ENCODE measurements around the gene STEAP1B. TPM values are rescaled to one million over a fixed set of nuclear protein-coding genes. Genes with fewer than 3 reads are reported as not detected.

Gene STEAP1B
- total RNA-seq, 4 donors from 2014 or later = 1.1 to 1.4 TPM; not detected in 2

DNA sequence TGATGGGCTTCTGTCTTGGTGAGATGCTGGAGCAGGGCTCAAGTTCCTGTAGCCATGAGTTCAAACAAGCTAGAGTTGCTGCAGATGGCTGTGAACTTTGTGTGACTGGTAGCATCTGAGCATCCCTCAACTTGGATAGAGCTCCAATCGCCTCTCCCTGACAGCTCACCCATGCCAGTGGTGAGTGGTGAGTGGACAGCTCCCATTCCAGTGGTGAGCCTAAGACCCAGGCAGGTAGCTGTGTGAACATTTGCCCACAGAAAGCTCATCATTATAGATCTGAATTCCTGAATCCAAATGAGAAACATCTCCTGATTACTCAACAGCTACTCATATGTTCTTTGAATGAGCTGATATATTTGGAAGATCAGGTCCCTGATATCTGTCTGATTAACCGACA is 25.3 kb downstream of the STEAP1B start:
- TF ChIP-seq, protein P1, sequence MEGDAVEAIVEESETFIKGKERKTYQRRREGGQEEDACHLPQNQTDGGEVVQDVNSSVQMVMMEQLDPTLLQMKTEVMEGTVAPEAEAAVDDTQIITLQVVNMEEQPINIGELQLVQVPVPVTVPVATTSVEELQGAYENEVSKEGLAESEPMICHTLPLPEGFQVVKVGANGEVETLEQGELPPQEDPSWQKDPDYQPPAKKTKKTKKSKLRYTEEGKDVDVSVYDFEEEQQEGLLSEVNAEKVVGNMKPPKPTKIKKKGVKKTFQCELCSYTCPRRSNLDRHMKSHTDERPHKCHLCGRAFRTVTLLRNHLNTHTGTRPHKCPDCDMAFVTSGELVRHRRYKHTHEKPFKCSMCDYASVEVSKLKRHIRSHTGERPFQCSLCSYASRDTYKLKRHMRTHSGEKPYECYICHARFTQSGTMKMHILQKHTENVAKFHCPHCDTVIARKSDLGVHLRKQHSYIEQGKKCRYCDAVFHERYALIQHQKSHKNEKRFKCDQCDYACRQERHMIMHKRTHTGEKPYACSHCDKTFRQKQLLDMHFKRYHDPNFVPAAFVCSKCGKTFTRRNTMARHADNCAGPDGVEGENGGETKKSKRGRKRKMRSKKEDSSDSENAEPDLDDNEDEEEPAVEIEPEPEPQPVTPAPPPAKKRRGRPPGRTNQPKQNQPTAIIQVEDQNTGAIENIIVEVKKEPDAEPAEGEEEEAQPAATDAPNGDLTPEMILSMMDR (IDR thresholded peaks at IDR 0.05; ENCODE audit: low read depth) = no peak

DNA sequence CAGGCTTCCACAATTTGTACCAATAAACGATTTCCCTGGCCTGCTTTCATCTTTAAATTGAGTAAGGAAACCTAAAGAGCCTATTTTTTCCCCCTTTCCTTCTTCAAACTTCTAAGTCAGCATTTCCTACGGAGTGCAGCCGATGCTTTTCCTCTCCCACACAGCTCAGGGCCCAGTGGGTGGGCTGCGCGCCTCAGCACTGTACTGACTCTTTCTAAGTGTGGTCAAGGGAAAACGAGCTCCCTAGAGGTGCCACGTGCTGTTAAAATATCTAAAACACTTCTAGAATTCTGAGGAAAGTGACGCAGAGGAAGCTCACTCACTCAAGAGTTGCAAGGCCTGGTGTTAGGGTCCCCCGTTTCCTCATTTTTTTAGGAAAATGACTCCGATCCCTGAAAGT is 29.0 kb downstream of the STEAP1B start:
- TF ChIP-seq, protein P1 (IDR thresholded peaks at IDR 0.05; ENCODE audit: low read depth) = no peak

DNA sequence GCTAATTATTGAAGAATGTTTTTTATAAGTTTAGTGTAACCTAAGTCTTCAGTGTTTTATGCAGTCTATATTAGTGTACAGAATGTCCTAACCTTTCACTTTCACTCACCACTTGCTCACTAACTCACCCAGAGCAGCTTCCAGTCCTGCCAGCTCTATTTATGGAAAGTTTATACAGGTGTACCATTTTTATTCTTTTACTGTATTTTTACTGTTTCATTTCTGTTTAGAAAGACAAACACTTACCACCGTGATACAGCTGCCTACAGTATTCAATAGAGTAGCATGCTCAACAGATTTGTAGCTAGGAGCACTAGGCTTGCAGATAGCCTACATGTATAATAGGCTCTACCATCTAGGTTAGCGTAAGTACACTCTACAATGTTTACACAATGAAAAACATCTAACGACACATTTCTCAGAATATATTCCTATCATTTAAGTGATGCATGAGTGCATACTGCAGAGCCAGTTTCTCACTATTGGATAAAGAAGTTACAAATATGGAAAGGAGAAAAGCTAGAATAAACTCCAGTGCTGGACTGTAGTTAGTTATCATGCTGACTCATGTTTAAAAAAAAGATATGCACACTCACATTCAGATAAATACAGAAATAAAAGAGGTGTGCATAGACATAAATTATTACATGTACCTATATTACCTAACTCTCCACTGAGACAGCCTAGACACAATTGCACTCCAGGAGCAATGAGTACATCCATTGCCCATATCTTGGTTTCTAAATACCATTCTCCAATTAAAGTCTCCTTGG is 30.4 kb downstream of the STEAP1B start:
- TF ChIP-seq, protein P1 (IDR thresholded peaks at IDR 0.05; ENCODE audit: low read depth) = no peak

DNA sequence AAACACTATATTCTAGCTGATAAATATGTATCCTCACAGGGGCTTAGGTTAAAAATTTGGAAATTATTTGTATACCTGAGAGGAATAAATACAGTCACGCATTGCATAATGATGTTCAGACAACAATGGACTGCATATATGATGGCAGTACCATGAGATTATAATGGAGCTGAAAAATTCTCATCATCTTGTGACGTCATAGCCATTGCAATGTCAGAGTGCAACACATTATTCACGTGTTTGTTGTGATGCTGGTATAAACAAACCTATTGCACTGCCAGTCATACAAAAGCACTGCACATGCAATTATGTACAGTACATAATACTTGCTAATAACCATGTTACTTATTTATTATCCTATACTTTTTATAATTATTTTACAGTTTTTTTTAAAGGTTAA is 31.4 kb downstream of the STEAP1B start:
- TF ChIP-seq, protein P1 (IDR thresholded peaks at IDR 0.05; ENCODE audit: low read depth) = no peak

DNA sequence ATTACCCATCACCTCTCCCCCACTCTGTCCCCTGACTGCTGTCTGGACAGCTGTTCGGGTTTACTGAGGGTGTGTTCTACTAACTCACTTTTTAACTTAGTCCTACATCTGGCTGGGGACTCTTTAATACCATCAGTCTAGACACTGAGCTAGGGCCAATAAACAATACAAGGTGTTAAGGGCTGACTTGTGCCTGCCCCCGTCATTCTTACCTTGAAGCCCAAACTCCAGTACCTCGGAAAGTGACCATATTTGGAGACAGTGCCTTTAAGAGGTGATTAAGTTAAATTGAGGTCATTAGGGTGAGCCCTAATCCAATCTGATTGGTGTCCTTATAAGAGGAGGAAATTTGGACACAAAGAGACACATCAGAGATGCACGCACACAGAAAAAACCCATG is 35.7 kb downstream of the STEAP1B start:
- TF ChIP-seq, protein P1 (IDR thresholded peaks at IDR 0.05; ENCODE audit: low read depth) = no peak

DNA sequence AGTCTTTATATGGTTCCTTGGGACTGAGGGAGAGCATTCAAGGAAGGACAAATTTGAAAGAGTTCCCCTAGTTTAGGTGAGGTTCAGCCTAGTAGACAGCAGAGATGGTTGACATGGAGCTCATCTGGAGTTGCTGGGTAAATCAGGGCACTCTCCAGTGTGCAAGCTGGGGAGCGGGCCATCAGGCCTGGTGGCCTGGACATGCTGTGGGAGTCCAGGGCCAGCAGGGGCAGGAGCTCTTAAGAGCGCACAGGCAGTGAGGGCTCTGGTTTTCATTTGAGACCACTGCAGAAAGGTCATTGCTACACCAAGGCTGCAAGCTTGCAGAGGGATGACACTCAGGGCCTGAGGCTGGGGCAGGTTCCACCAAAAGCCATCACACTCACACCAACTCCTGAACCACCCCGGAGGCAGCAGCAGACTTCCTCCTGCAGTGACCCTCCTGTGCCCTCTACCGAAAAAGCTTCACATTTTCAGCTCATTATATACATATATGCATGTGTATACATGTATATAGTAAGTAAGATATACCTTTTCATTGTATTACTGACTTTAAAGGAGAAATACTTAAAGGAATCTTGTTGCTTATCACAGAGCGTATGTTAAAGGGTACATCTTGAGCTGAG is 39.5 kb downstream of the STEAP1B start:
- TF ChIP-seq, protein P1 (IDR thresholded peaks at IDR 0.05; ENCODE audit: low read depth) = no peak

DNA sequence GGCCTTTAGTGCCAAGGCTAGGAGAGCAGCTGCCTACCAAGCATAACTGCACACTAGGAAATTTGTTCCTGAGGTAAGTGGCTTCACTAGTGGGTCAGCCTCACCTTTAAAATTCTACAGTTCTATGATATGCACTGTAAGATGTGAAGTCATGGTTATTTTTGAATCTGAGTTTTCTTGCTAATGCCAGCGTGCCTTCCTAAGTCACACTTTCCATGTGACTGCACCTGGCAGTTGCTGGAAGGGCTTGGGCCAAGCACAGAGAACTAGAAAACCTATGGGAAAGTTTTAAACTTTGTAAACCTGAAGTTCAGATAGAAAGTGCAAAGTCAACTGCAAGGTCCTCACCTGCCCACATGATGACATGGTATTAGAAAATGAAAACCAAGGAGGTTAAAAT is 42.5 kb downstream of the STEAP1B start:
- TF ChIP-seq, protein P1 (IDR thresholded peaks at IDR 0.05; ENCODE audit: low read depth) = no peak
